Measurements from ENCODE around the gene MXRA5. TPM values are rescaled to one million over a fixed set of nuclear protein-coding genes. Genes with fewer than 3 reads are reported as not detected.
"Not testable (repeated sequence)": the region's sequence is repeated elsewhere in the genome, so short reads cannot be mapped to it uniquely, and the experiment has no call there.

Gene MXRA5
- total RNA-seq (1 to 10 TPM; 3.1 to 5.5 (median 3.2) TPM), polyA plus RNA-seq (0.34 TPM)
- long read RNA-seq, donor 1, partial matches to known transcripts: 0 of 3 reads
- long read RNA-seq, donor 1, other reads (novel, unspliced or antisense): 3 of 3 reads
- long read RNA-seq, donor 2: 0 reads
- long read RNA-seq, donor 3, partial matches to known transcripts: 1 of 2 reads
- long read RNA-seq, donor 3, other reads (novel, unspliced or antisense): 1 of 2 reads
- long read RNA-seq, donor 4, partial matches to known transcripts: 0 of 1 reads
- long read RNA-seq, donor 4, other reads (novel, unspliced or antisense): 1 of 1 reads

- Histone ChIP-seq H3K9me3 (ENCODE audit: control insufficient read depth, low read length) (no peaks in the 10 kb centered on the region), H3K27me3 (ENCODE audit: control insufficient read depth, insufficient read depth) (no peaks in the 10 kb centered on the region), H3K4me3 (ENCODE audit: low read length) (peak within 1 kb of the TSS; percentile 48), H3K4me1 (ENCODE audit: control insufficient read depth, insufficient read depth, low read length) (no peaks in the 10 kb centered on the region), H3K27ac (ENCODE audit: low read length) (no peak within 1 kb of the TSS)
- WGBS: 1% methylated on average over 70 of the region's 70 CpGs
- peak in 1 of 2 donors; percentile 31 for ATAC-seq
- intact Hi-C loops (cut with DNase I): no loop called here
- DNase-seq: peak; percentile 13 to 74 (median 46)
Observed at GRCh38 chrX:3346501-3347259, at the start of gene MXRA5. MXRA5 (minus strand) TSS chrX:3346652; CDS start chrX:3343833, 2,819 bp downstream.

- DNase-seq (no peak), ATAC-seq (no peak)
- H3K4me3 ChIP-seq (ENCODE audit: low read length): no peak overlapping the region
- WGBS: 18% methylated on average over 7 of the region's 7 CpGs
- no peaks in the 10 kb centered on the region for H3K27me3 ChIP-seq (ENCODE audit: control insufficient read depth, insufficient read depth)
- no peak overlapping the region for H3K27ac ChIP-seq (ENCODE audit: low read length)
- no peaks in the 10 kb centered on the region for H3K4me1 ChIP-seq (ENCODE audit: control insufficient read depth, insufficient read depth, low read length)
- intact Hi-C loops (cut with DNase I): no loop called here
- no peaks in the 10 kb centered on the region for H3K9me3 ChIP-seq (ENCODE audit: control insufficient read depth, low read length)
Observed at GRCh38 chrX:3393581-3394111, 47.2 kb upstream of the MXRA5 start.

GRCh38 chrX:3393178-3393577 lies 46.7 kb upstream of the MXRA5 start:
- 28% methylated on average over 1 of the region's 1 CpG for WGBS
- ATAC-seq: no peak

GRCh38 chrX:3388457-3388856 lies 42.0 kb upstream of the MXRA5 start:
- Histone ChIP-seq H3K27ac (ENCODE audit: low read length) (no peak overlapping the region), H3K27me3 (ENCODE audit: control insufficient read depth, insufficient read depth) (no peaks in the 10 kb centered on the region), H3K4me3 (ENCODE audit: low read length) (no peak overlapping the region), H3K9me3 (ENCODE audit: control insufficient read depth, low read length) (no peaks in the 10 kb centered on the region), H3K4me1 (ENCODE audit: control insufficient read depth, insufficient read depth, low read length) (no peaks in the 10 kb centered on the region)
- DNase-seq (no peak), ATAC-seq (no peak)
- WGBS: 57% methylated on average over 2 of the region's 2 CpGs
- intact Hi-C loops (cut with DNase I): no loop called here

More at GRCh38 chrX:3393178-3393577, 46.7 kb upstream of the MXRA5 start:
- H3K4me1 ChIP-seq (ENCODE audit: control insufficient read depth, insufficient read depth, low read length): no peaks in the 10 kb centered on the region
- intact Hi-C loops (cut with DNase I): no loop called here
- DNase-seq: no peak
- no peaks in the 10 kb centered on the region for H3K9me3 ChIP-seq (ENCODE audit: control insufficient read depth, low read length)
- no peak overlapping the region for H3K4me3 ChIP-seq (ENCODE audit: low read length)
- no peak overlapping the region for H3K27ac ChIP-seq (ENCODE audit: low read length)
- H3K27me3 ChIP-seq (ENCODE audit: control insufficient read depth, insufficient read depth): no peaks in the 10 kb centered on the region

GRCh38 chrX:3384327-3384726 lies 37.9 kb upstream of the MXRA5 start:
- H3K9me3 ChIP-seq (ENCODE audit: control insufficient read depth, low read length): no peaks in the 10 kb centered on the region
- 63% methylated on average over 3 of the region's 3 CpGs for WGBS
- ATAC-seq (no peak), DNase-seq (no peak)
- H3K27ac ChIP-seq (ENCODE audit: low read length): no peak overlapping the region
- intact Hi-C loops (cut with DNase I): no loop called here
- H3K4me3 ChIP-seq (ENCODE audit: low read length): no peak overlapping the region
- H3K27me3 ChIP-seq (ENCODE audit: control insufficient read depth, insufficient read depth): no peaks in the 10 kb centered on the region
- no peaks in the 10 kb centered on the region for H3K4me1 ChIP-seq (ENCODE audit: control insufficient read depth, insufficient read depth, low read length)

- Histone ChIP-seq H3K4me1 (ENCODE audit: control insufficient read depth, insufficient read depth, low read length) (no peaks in the 10 kb centered on the region), H3K9me3 (ENCODE audit: control insufficient read depth, low read length) (no peaks in the 10 kb centered on the region), H3K27me3 (ENCODE audit: control insufficient read depth, insufficient read depth) (no peaks in the 10 kb centered on the region), H3K27ac (ENCODE audit: low read length) (no peak overlapping the region), H3K4me3 (ENCODE audit: low read length) (no peak overlapping the region)
- 59% methylated on average over 3 of the region's 3 CpGs for WGBS
- ATAC-seq: no peak
- DNase-seq: no peak
- intact Hi-C loops (cut with DNase I): no loop called here
Observed at GRCh38 chrX:3380603-3381002, 34.2 kb upstream of the MXRA5 start.

GRCh38 chrX:3379111-3379510 lies 32.7 kb upstream of the MXRA5 start:
- Histone ChIP-seq H3K4me1 (ENCODE audit: control insufficient read depth, insufficient read depth, low read length) (no peaks in the 10 kb centered on the region), H3K4me3 (ENCODE audit: low read length) (no peak overlapping the region), H3K27me3 (ENCODE audit: control insufficient read depth, insufficient read depth) (no peaks in the 10 kb centered on the region), H3K27ac (ENCODE audit: low read length) (no peak overlapping the region), H3K9me3 (ENCODE audit: control insufficient read depth, low read length) (no peaks in the 10 kb centered on the region)
- ATAC-seq (no peak), DNase-seq (no peak)
- intact Hi-C loops (cut with DNase I): no loop called here
- WGBS: 65% methylated on average over 4 of the region's 4 CpGs

- Histone ChIP-seq H3K4me1 (ENCODE audit: control insufficient read depth, insufficient read depth, low read length) (no peaks in the 10 kb centered on the region), H3K27me3 (ENCODE audit: control insufficient read depth, insufficient read depth) (no peaks in the 10 kb centered on the region), H3K4me3 (ENCODE audit: low read length) (no peak overlapping the region), H3K9me3 (ENCODE audit: control insufficient read depth, low read length) (no peaks in the 10 kb centered on the region), H3K27ac (ENCODE audit: low read length) (no peak overlapping the region)
- no peak for ATAC-seq
- 31% methylated on average over 4 of the region's 4 CpGs for WGBS
- DNase-seq: no peak
- intact Hi-C loops (cut with DNase I): no loop called here
Observed at GRCh38 chrX:3378156-3378555, 31.7 kb upstream of the MXRA5 start.

- Histone ChIP-seq H3K4me3 (ENCODE audit: low read length) (no peak overlapping the region), H3K27me3 (ENCODE audit: control insufficient read depth, insufficient read depth) (no peaks in the 10 kb centered on the region), H3K27ac (ENCODE audit: low read length) (no peak overlapping the region), H3K9me3 (ENCODE audit: control insufficient read depth, low read length) (no peaks in the 10 kb centered on the region), H3K4me1 (ENCODE audit: control insufficient read depth, insufficient read depth, low read length) (no peaks in the 10 kb centered on the region)
- WGBS: 86% methylated on average over 13 of the region's 13 CpGs
- ATAC-seq (no peak), DNase-seq (no peak)
- intact Hi-C loops (cut with DNase I): no loop called here
Observed at GRCh38 chrX:3377560-3377959, 31.1 kb upstream of the MXRA5 start.

- H3K4me1 ChIP-seq (ENCODE audit: control insufficient read depth, insufficient read depth, low read length); DNase-seq; H3K27ac ChIP-seq (ENCODE audit: low read length); ATAC-seq; intact Hi-C loops (cut with DNase I); H3K27me3 ChIP-seq (ENCODE audit: control insufficient read depth, insufficient read depth); H3K9me3 ChIP-seq (ENCODE audit: control insufficient read depth, low read length); H3K4me3 ChIP-seq (ENCODE audit: low read length): not testable (repeated sequence)
- 54% methylated on average over 2 of the region's 2 CpGs for WGBS
Observed at GRCh38 chrX:3375878-3376508, 29.5 kb upstream of the MXRA5 start.
